G401 (cell line): ENCODE measurements around the gene PDCL3. TPM values are rescaled to one million over a fixed set of nuclear protein-coding genes. Genes with fewer than 3 reads are reported as not detected.

ENCODE experiments used
- DNase-seq: peaks from one replicate; pipeline ENCODE4 v3.0.0-alpha.2; 2015; ENCODE audit warnings: low spot score
- in situ Hi-C: cut with HindIII; loops from 2 replicates; pipeline ENCODE4 v1.10.0; 2016; ENCODE audit warnings: low sequenced_read_pairs, mixed read lengths
- total RNA-seq: library from RNA; depleted of rRNA; stranded (reverse); fragments of >200 nt; shearing (Covaris generic); gene quantifications from 2 replicates; pipeline ENCODE4 v1.2.3, GENCODE V29; 2014

The PDCL3 gene
- total RNA-seq, 1 experiment from 2014 or later: 19.1 TPM

DNA sequence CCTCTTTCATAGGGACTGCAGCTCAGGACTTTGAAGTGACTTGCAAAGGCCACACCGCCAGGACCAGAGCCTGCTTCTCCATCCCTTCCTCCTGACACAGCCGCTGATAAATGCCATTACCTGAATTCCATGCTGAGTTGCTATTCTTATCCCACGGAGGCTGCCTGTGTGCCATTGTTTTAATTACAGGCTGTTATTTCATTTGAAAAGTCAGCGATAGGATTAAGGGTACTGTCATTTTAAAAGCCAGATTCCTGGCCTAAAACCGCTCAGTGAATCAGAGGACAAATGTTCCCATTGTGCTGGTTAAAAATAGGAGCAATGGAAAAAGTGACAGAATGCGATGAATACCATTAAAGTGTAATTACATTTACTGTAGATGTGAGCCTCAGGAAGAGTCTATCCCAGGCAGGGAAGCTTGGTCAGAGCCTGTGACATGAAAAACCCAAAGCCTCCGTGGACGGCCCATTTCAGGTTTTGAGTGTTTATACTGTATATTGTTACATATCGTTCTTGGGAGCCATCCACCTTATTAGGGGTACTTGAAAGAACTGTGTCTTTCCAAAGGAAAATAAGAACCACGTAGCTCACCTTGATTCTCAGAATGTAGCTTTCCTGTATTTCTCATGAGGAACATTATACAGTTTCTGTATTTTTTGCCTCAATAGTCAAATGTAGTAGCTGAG is 41.3 kb downstream of the PDCL3 start:
- DNase-seq: peak; percentile 81
- in situ Hi-C loops: no loop called here

- DNase-seq: no peak
- in situ Hi-C loops: no loop called here
These were observed 43.5 kb downstream of the PDCL3 start for GRCh38 chr2:100606332-100606725.

- DNase-seq: peak; percentile 53
- in situ Hi-C loops: no loop called here
These were observed 44.0 kb downstream of the PDCL3 start for GRCh38 chr2:100606726-100607343.

- DNase-seq: peak; percentile 60
- in situ Hi-C loops: no loop called here
These were observed 47.6 kb downstream of the PDCL3 start for GRCh38 chr2:100610381-100610831.

GRCh38 chr2:100611079-100612029 is 48.6 kb downstream of the PDCL3 start:
- in situ Hi-C loops: no loop called here
- no peak for DNase-seq

- in situ Hi-C loops: no loop called here
- no peak for DNase-seq
These were observed 49.7 kb downstream of the PDCL3 start for GRCh38 chr2:100612388-100613000.

GRCh38 chr2:100613719-100614118 is 50.9 kb downstream of the PDCL3 start:
- no peak for DNase-seq
- in situ Hi-C loops: no loop called here

GRCh38 chr2:100614455-100615000 is 51.7 kb downstream of the PDCL3 start:
- in situ Hi-C loops: no loop called here
- no peak for DNase-seq

DNA sequence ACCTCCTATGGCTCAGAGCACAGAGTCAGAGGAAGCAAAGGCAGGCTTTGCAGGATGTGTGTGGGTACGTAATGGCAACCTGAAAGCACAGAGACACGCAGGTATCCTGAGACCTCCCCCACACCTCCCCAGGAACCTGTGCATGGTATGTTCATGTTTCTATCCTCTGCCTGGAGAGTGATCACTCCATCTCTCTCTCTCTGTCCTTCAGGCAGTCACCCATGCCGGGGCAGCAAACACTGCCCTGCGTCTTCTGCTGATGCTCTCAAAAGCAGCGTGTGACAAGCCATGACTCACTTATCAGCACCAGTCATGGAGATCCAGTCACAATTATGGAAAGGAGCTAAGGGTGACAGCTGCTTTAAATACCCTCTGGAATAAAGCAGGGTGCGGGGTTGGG is 52.7 kb downstream of the PDCL3 start:
- in situ Hi-C loops: no loop called here
- DNase-seq: no peak

DNA sequence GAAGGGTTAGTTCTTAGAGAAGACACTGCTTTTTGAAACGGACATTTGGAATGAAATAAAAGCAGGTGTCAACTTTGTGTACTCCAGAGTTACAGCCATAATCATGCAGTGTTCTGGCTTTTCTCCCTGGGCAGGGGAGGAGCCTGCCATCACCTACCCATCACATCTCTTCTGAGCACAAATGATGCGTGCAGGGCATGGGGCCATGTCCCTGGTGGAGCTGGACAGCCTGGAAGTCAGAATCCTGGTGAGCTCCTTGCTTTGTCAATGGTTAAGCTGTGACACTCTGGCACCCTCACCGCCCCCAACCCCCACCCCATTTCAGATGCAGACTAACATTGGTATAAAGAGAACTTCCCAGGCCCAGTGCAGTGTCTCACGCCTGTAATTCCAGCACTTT is 53.1 kb downstream of the PDCL3 start:
- in situ Hi-C loops: no loop called here
- DNase-seq: no peak

- in situ Hi-C loops: no loop called here
- DNase-seq: no peak
These were observed 54.1 kb downstream of the PDCL3 start for GRCh38 chr2:100616841-100617390.

DNA sequence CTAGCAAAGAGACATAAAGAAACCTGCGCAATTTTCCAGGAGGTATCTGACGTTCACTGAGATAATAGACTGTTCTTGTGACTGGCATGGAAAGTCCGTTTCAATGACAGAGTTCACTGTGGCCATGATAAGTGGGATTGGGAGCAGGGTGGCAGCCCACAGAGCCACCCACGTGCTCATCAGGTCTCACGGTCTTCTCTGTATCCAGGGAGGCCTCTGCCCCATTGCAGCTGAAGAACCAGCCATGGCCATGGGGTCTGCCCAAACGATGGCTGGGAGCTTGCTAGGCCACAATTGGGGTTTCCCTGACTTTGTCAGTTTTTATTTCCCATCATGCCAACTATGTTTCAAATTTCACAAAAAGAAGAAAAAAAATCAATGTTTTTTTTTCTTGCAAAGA is 57.2 kb downstream of the PDCL3 start:
- in situ Hi-C loops: no loop called here
- DNase-seq: no peak

DNA sequence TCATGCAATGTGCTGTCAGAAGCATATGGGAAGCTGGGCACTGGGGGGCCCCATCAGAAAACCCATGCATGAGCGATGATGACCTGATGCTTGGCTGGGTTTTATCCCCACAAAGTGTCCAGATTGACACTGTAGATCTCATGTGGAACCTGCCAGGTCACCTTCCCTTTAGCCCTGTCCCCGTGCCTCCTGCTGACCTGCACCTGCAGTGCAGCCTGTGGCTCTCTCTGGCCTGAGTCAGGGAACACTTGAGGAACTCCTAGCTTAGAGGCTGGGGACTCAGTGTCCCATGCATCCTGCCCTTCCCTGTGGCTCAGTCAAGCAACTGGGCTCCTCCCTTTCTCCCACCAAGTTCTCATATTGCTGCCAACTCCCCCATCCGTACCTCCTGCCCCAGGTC is 57.7 kb downstream of the PDCL3 start:
- no peak for DNase-seq
- in situ Hi-C loops: no loop called here

- in situ Hi-C loops: no loop called here
These were observed 58.7 kb downstream of the PDCL3 start for GRCh38 chr2:100621371-100621951.

DNA sequence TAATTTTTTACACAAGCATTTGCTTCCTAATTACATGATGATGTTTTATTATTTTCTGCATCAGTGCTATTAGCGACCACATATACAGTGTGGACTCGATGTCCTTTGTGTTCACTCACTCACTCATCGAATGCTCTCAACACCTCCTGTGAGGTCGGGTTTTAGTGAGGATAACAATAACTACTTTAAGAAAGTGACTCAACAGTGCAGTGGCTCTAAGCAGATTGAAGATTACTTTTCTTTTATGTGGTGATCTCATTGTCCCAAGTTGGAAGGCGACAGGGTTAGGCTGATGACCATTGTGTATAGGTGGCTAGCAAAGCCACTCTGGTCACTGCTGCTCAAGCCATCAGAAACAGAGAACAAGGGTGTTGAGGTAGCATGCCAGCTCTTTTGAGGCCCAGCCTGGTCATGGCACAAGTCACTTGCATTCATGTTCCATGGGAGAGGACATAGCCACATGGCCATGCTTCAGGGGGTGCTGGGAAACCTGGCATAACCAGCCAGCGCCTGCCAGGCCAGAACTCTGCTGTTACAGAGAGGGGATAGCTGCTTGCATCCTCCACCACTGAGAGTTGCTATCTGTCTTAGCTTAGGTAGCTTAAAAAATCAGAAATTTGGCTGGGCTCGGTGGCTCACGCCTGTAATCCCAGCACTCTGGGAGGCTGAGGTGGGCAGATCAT is 60.4 kb downstream of the PDCL3 start:
- in situ Hi-C loops: no loop called here

More at GRCh38 chr2:100621371-100621951, 58.7 kb downstream of the PDCL3 start:
- DNase-seq: no peak

DNA sequence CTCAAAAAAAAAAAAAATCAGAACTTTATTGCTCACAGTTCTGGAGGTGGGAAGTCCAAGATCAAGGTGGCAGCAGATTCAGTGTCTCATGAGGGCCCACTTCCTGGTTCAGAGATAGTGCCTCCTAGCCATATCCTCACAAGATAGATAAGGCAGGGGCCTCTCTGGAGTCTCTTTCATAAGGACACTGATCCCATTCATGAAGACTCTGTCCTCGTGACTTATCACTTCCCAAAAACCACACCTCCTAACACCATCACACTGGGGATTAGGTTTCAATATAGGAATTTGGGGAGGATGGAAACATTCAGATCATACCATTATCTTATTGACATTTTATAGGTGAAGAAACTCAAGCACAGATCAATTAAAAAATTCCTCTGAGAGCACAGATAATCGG is 61.1 kb downstream of the PDCL3 start:
- DNase-seq: no peak
- in situ Hi-C loops: no loop called here

More for the DNA sequence above, 60.4 kb downstream of the PDCL3 start:
- no peak for DNase-seq

DNA sequence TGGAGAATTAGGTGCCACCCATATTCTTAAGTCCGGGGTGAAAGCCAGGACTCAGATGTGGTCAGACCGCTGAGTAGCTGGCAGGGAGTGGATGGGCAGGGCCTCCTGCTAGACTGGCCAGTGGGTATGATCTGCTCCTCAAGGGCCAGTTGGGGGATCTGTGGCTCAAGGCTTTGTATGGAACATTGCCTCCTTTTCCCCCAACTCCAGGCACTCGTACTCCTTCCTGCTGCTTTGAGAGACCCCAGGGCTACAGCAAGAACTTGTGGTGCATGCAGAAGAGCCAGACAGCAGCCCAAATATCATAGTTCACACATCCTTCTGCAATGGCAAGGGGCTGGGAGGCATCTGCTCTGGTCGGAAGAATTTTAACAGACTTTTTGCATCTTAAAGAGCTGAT is 61.7 kb downstream of the PDCL3 start:
- no peak for DNase-seq
- in situ Hi-C loops: no loop called here

DNA sequence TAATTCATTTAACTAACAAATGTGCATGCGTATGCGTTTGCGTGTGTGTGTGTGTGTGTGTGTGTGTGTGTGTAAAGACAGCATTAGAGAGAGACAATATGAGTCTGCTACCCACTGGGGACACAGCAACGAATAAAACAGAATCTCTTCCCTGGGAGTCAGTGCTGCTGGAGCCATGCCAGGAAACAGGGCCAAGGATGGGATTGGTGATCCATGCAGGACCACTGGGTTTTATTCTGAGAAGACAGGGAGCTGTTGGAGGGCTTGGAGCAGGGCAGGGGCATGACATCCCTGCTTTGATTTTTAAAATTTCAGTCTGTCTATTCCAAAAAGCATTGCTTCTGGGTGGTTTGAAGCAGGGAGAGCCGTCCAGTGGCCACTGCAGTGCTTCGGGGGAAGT is 62.9 kb downstream of the PDCL3 start:
- DNase-seq: no peak
- in situ Hi-C loops: no loop called here
